ENCODE results near the gene CAPN12. TPM values are rescaled to one million over a fixed set of nuclear protein-coding genes. Genes with fewer than 3 reads are reported as not detected.
"Not testable (repeated sequence)": the region's sequence is repeated elsewhere in the genome, so short reads cannot be mapped to it uniquely, and the experiment has no call there.

CAPN12 gene
- polyA plus RNA-seq, 1 donor (not counting 4 experiments of a cell fraction or from before 2014, with no cell fraction given): 5.6 TPM

DNA sequence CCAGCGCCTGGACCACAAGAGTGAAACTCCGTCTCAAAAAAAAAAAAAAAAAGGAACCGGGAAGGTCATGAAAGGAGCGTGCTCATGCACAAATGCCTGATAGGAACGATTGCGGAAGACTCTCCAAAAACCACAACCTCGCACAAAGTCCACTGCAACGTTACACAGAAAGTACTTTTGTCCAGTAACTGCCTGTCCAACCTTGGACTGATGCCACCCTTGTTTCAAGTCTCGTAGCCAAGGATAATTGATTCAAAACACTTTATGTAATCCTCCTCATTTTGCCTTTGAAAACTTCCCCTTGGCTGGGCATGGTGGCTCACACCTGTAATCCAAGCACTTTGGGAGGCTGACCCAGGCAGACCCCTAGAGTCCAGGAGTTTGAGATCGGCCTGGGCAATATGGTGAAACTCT is 15.3 kb upstream of the CAPN12 start:
- Histone ChIP-seq H3K4me3 (ENCODE audit: control insufficient read depth in 2 of 3, extremely low read depth in 1 of 3, insufficient read depth in 2 of 3, low read depth in 1 of 3, low read length in 3 of 3) (no peak overlapping the region), H3K4me1 (ENCODE audit: control insufficient read depth, extremely low read depth, insufficient read depth, low read length) (no peaks in the 10 kb centered on the region), H3K9ac (ENCODE audit: control insufficient read depth, extremely low read depth, insufficient read depth, low read length) (no peak overlapping the region), H2AFZ (ENCODE audit: control insufficient read depth, low read length) (no peak overlapping the region), H3K36me3 (ENCODE audit: control insufficient read depth in 2 of 2, extremely low read depth in 1 of 2, insufficient read depth in 2 of 2, low read length in 2 of 2) (no peaks in the 10 kb centered on the region), H3K79me2 (ENCODE audit: control insufficient read depth, insufficient read depth, low read length) (no peaks in the 10 kb centered on the region), H3K4me2 (ENCODE audit: control insufficient read depth, extremely low read depth, insufficient read depth, low read depth, low read length) (no peak overlapping the region), H3K9me3 (ENCODE audit: control insufficient read depth, low read depth, low read length) (no peaks in the 10 kb centered on the region), H4K20me1 (ENCODE audit: control insufficient read depth, extremely low read depth, insufficient read depth, low read length) (no peaks in the 10 kb centered on the region), H3K27ac (ENCODE audit: control insufficient read depth, insufficient read depth, low read length) (no peak overlapping the region), H3K27me3 (ENCODE audit: control insufficient read depth, extremely low read depth, insufficient read depth, low read length) (no peaks in the 10 kb centered on the region), H3K9me1 (ENCODE audit: control insufficient read depth, extremely low read depth, insufficient read depth, low read length) (no peaks in the 10 kb centered on the region)
- no peak for FAIRE-seq
- DNase-seq (ENCODE audit: low read depth, low spot score): no peak
- TF ChIP-seq EZH2 (IDR thresholded peaks at IDR 0.05; ENCODE audit: low read length): no peak
- TF ChIP-seq, protein P1, sequence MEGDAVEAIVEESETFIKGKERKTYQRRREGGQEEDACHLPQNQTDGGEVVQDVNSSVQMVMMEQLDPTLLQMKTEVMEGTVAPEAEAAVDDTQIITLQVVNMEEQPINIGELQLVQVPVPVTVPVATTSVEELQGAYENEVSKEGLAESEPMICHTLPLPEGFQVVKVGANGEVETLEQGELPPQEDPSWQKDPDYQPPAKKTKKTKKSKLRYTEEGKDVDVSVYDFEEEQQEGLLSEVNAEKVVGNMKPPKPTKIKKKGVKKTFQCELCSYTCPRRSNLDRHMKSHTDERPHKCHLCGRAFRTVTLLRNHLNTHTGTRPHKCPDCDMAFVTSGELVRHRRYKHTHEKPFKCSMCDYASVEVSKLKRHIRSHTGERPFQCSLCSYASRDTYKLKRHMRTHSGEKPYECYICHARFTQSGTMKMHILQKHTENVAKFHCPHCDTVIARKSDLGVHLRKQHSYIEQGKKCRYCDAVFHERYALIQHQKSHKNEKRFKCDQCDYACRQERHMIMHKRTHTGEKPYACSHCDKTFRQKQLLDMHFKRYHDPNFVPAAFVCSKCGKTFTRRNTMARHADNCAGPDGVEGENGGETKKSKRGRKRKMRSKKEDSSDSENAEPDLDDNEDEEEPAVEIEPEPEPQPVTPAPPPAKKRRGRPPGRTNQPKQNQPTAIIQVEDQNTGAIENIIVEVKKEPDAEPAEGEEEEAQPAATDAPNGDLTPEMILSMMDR (optimal IDR thresholded peaks at IDR 0.05 in 1 of 3, IDR thresholded peaks at IDR 0.05 in 1 of 3, conservative IDR thresholded peaks at IDR 0.05 in 1 of 3; ENCODE audit: extremely low read depth in 1 of 3, insufficient read depth in 2 of 3, low read length in 3 of 3): no peak
- dilution Hi-C loops (cut with MboI; ENCODE audit: extremely low pct_ligation_motif_present, low sequenced_read_pairs): no loop called here

DNA sequence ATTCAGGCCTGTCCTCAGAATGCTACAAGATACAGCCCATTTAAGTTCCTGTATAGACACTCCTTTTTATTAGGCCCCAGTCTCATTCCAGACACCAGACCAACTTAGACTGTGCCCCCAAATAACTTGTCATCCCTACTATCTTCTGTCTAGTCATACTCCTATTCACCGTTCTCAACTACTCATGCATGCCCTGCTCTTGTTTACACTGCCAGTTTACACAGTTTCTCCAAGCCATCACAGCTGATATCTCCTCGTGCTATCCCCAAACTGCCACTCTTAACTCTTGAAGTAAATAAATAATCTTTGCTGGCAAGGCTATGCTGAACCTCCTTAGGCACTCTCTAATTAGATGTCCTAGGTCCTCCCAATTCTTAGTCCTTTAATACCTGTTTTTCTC is 9.9 kb upstream of the CAPN12 start:
- DNase-seq (ENCODE audit: low read depth, low spot score); H2AFZ ChIP-seq (ENCODE audit: control insufficient read depth, low read length); dilution Hi-C loops (cut with MboI; ENCODE audit: extremely low pct_ligation_motif_present, low sequenced_read_pairs); H3K27me3 ChIP-seq (ENCODE audit: control insufficient read depth, extremely low read depth, insufficient read depth, low read length); H3K4me3 ChIP-seq (ENCODE audit: control insufficient read depth in 2 of 3, extremely low read depth in 1 of 3, insufficient read depth in 2 of 3, low read depth in 1 of 3, low read length in 3 of 3); H3K9ac ChIP-seq (ENCODE audit: control insufficient read depth, extremely low read depth, insufficient read depth, low read length); H3K9me1 ChIP-seq (ENCODE audit: control insufficient read depth, extremely low read depth, insufficient read depth, low read length); H3K4me1 ChIP-seq (ENCODE audit: control insufficient read depth, extremely low read depth, insufficient read depth, low read length); H3K4me2 ChIP-seq (ENCODE audit: control insufficient read depth, extremely low read depth, insufficient read depth, low read depth, low read length); H3K79me2 ChIP-seq (ENCODE audit: control insufficient read depth, insufficient read depth, low read length); H3K27ac ChIP-seq (ENCODE audit: control insufficient read depth, insufficient read depth, low read length); H4K20me1 ChIP-seq (ENCODE audit: control insufficient read depth, extremely low read depth, insufficient read depth, low read length); H3K9me3 ChIP-seq (ENCODE audit: control insufficient read depth, low read depth, low read length); H3K36me3 ChIP-seq (ENCODE audit: control insufficient read depth in 2 of 2, extremely low read depth in 1 of 2, insufficient read depth in 2 of 2, low read length in 2 of 2); FAIRE-seq: not testable (repeated sequence)

DNA sequence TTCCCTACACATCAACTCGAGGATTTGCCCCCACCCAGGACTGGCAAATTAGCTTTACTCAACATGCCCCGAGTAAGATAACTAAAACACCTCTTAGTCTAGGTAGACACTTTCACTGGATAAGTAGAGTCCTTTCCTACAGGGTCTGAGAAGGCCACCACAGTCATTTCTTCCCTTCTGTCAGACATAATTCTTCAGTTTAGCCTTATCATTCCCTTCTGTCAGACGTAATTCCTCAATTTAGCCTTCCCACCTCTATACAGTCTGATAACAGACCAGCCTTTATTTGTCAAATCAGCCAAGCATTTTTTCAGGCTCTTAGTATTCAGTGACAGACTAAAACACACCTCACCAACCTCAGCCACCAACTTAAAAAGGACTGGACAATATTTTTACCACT is 9.5 kb upstream of the CAPN12 start:
- H3K79me2 ChIP-seq (ENCODE audit: control insufficient read depth, insufficient read depth, low read length); H3K27ac ChIP-seq (ENCODE audit: control insufficient read depth, insufficient read depth, low read length); H3K4me2 ChIP-seq (ENCODE audit: control insufficient read depth, extremely low read depth, insufficient read depth, low read depth, low read length); H3K9me3 ChIP-seq (ENCODE audit: control insufficient read depth, low read depth, low read length); H3K9me1 ChIP-seq (ENCODE audit: control insufficient read depth, extremely low read depth, insufficient read depth, low read length); H2AFZ ChIP-seq (ENCODE audit: control insufficient read depth, low read length); H3K9ac ChIP-seq (ENCODE audit: control insufficient read depth, extremely low read depth, insufficient read depth, low read length); H4K20me1 ChIP-seq (ENCODE audit: control insufficient read depth, extremely low read depth, insufficient read depth, low read length); dilution Hi-C loops (cut with MboI; ENCODE audit: extremely low pct_ligation_motif_present, low sequenced_read_pairs); DNase-seq (ENCODE audit: low read depth, low spot score); H3K4me1 ChIP-seq (ENCODE audit: control insufficient read depth, extremely low read depth, insufficient read depth, low read length); H3K4me3 ChIP-seq (ENCODE audit: control insufficient read depth in 2 of 3, extremely low read depth in 1 of 3, insufficient read depth in 2 of 3, low read depth in 1 of 3, low read length in 3 of 3); FAIRE-seq; H3K36me3 ChIP-seq (ENCODE audit: control insufficient read depth in 2 of 2, extremely low read depth in 1 of 2, insufficient read depth in 2 of 2, low read length in 2 of 2); H3K27me3 ChIP-seq (ENCODE audit: control insufficient read depth, extremely low read depth, insufficient read depth, low read length): not testable (repeated sequence)
